Adipose tissue (tissue), 3 donors: ENCODE data around the gene DCLK2. TPM values are rescaled to one million over a fixed set of nuclear protein-coding genes. Genes with fewer than 3 reads are reported as not detected.
A peak's percentile ranks its signal among the peaks of the same experiment; 100 is the strongest.

Experiments
- H3K27ac ChIP-seq: one replicate; pipeline ENCODE4 v1.5.1; 2013; ENCODE audit warnings: low read depth, low read length
- WGBS, 3 donors: extraction: QIAGEN DNeasy Blood & Tissue Kit; methylation state at CpG; one replicate each; pipeline ENCODE4 v1.1.7; 2013; 5-methylcytosine and 5-hydroxymethylcytosine counted together
- polyA plus RNA-seq, 3 donors: library from polyadenylated mRNA; stranded (reverse); fragments of 200-250 nt; gene quantifications; one replicate each; pipeline ENCODE4 v1.2.3, GENCODE V29; 2013
- donor health status: healthy with polysubstance abuse.
- donor health status: Bipolar disorder and iron deficiency.
- donor health status: healthy.

DCLK2 gene
- polyA plus RNA-seq: 1 to 10 TPM in 2 of 3 donors, under 1 TPM in 1; 0.93 to 3.7 (median 2.3) TPM

DNA sequence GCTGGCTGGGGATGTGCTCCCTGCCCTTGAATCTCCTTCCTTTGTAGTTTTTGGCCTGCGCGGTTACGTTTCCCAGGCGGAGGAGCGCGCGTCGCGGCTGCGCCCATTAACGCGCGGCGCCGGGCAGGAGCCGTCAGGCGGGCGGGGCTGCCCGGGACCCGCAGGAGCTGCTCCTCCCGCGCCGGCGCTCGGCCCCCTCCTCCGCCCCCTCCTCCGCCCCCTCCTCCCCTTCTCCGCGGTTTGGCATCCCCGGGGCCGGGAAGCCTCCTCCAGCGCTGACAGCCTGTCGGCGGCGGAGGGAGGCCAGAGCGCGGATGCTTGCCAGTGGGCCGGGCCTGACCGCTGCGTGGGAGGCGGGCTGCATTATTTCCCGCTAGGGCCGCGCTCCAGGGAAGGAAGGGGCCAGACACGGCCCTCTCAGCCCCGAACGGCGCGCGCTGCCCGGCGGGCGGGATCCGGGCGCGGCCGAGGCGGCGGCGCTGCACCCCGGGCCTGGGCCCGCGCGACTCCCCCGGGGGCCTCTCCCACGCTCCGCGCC, at the start of gene DCLK2:
TSS of gene DCLK2 (plus strand) at position 405 of the 538 bp plus-strand sequence. CDS start 583 bp downstream, outside the sequence.
- peak within 1 kb of the TSS; percentile 80 for H3K27ac ChIP-seq
- WGBS, 3 donors: 0 to 1% (median 0%) methylated on average over 48 to 68 of the region's 68 CpGs

DNA sequence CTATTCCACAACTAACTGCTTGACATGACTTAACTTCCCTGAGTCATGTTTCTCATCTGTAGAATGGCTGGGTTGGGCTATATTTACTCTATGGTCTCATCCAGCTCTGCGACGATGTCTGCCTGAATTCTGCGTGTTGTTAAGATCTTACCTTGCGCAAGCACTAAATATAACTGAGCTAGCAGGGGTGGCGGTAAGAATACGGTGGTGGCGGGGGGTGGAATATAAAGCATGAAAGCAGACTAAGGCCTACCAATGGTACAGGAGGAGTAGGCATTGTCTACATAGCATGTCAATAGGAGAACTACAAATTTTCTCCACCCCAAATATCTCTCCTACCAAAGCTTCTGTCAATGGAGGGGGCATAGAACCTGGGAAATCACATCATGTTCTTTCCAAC, 45.7 kb upstream of the DCLK2 start:
- H3K27ac ChIP-seq: no peak overlapping the region
- WGBS, 3 donors: 82 to 99% (median 92%) methylated on average over 7 of the region's 7 CpGs

DNA sequence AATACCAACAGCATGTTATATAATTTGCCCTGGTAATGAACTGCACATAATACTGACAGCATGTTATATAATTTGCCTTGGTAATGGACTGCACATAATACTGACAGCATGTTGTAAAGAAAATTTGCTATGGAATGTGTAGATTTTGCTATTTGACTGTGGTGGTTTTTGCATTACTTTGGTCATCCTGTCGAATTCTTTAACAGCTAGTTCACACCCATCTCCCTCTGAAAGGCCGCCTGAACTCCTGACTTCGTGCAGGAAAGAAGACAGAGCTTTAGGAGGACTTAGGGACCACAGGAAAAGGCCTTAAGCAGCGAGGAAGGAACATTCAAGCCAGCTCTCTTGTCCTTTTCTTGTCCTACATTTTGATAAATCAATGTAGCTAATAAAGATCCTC, 45.2 kb upstream of the DCLK2 start:
- WGBS, 3 donors: 65 to 77% (median 74%) methylated on average over 4 of the region's 4 CpGs
- H3K27ac ChIP-seq: no peak overlapping the region

DNA sequence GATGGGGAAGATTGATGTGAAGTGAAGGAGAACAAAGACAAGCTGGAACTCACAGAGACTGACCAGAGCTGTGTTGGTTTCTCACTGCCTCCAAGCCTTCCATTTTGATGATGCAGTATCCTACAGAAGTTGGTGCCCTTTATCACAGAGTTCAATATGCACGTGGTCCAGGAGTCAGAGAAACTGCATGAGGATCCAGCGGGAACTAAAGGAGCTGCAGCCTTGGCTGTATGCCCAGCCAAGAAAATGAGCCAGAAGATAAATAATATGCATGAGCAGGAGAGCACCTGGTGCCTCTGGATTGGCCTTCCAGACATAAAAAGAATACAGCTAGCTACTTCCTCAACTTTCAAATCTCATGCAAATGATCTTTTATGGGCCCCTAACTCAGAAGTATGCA, 44.3 kb upstream of the DCLK2 start:
- WGBS, 3 donors: 4 to 44% (median 36%) methylated on average over 2 of the region's 2 CpGs
- no peak overlapping the region for H3K27ac ChIP-seq

DNA sequence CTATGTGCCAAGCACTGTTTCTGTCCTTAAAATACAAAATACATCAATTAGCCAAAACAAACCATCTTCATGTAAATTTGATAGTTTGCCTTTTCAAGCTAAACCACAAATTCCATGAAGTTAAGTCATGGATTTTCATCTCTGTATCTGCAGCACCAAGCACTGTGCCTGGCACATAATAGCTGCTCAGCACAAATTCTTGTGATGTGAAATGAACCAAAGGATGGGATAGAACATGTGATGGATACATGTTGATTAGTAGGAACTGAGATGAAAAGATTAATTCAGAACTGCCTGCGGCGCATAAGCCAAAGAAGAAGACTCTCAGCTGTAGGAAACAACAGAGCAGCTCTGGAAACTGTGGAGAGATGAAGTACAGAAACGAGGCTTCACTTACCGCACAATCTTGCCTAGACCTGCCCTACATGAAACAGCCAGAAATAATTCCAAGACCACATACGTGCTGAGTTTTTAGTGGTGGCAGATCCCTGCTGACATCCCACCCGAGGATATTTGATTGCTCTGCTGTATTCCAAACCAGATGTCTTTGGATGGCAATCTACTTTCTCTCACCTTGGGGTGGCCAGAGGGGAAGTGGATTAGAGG, 40.9 kb upstream of the DCLK2 start:
- 71 to 76% (median 73%) methylated on average over 6 of the region's 6 CpGs for WGBS, 3 donors
- no peak overlapping the region for H3K27ac ChIP-seq

DNA sequence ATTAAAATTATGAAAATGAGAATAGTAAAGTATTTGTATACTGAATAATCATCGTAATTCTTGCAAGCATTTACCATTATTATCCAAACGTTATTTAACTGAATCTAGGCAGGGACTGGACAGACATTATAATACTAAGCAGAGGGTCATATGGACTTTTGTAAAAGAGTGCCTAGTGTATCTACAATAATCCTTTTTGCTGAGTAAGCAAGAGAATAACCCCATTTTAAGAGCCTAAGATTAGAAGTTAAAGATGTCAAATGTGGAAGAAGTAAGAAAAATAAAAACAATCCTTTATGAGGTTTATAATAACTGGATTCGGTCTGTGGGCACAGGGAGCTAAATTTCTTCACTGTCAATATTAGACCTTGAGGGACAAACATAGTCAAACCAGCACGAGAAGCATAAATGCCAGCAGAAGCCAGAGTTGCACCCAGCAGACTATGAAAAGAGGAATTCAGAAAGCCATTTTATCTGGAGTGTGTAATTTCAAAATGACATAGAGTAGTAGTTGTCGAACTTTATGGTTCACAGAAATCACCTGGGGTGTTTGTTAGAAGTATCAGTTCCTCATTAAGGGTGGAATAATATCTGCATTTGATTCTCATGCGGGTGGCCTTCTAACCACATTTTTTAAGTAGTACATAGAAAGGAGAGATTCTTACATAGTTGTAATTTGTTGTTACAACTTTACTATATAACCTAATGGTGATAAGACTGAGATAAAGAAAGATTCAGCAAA, 39.7 kb upstream of the DCLK2 start:
- H3K27ac ChIP-seq: no peak overlapping the region
- WGBS, 3 donors: 80 to 84% (median 82%) methylated on average over 6 of the region's 6 CpGs

DNA sequence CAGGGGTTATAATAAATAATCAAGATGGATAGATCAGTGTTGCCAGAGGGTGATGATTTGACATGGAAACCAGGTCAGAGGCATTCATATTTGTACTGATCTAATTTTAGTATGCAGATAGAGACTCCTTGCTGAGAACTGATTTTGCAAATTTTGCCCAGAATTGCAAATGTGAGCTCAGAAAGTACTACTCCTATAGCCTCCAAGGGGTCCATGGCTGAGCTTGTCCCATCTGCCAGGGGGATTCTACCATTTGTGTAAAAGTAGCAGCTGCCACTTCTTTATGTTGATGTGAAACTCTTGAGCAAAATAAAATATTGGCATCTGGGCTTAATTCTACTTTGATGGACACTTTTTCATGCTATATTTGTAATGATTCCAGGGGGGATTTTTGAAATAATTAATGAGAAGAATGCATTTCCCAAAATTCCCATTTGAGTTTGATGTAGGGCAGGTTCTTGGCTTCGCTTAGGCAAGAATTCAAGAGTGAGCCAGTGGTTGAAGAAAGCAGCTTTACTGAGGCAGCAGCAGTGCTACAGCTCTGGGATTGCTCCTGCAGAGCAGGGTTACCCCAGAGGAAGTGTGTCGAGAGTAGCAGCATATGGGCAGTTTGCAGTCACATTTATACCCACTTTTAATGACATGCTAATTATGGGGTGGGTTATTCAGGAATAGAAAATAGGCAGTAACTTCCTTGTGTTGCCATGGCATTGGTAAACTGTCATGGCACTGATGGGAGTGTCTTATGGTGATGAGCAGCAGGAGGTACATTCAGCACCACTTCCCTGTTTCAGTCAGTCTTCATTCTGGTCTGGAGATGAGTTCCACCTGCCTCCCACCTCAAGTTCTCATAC, 38.7 kb upstream of the DCLK2 start:
- no peak overlapping the region for H3K27ac ChIP-seq
- 61 to 76% (median 68%) methylated on average over 2 of the region's 2 CpGs for WGBS, 3 donors

DNA sequence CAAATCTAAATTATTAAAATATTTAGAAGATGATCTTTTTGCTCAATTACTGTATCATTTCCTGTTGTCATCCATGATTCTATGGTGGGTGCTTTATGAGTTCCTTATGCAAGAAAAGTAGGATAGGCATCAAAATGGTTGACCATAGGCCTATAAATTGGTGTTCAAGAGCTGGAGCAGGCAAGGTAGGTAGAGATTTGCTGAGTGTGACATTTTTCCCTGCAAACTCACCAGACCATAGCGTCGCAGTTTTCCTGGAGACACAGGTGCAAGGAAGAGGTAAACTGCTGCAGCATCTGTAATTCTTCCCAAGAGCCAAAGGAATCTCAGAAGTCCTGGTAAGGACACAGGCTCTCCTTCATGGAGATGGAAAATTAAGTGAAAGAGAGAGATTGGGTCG, 33.7 kb upstream of the DCLK2 start:
- H3K27ac ChIP-seq: no peak overlapping the region
- 75 to 92% (median 90%) methylated on average over 3 of the region's 3 CpGs for WGBS, 3 donors

DNA sequence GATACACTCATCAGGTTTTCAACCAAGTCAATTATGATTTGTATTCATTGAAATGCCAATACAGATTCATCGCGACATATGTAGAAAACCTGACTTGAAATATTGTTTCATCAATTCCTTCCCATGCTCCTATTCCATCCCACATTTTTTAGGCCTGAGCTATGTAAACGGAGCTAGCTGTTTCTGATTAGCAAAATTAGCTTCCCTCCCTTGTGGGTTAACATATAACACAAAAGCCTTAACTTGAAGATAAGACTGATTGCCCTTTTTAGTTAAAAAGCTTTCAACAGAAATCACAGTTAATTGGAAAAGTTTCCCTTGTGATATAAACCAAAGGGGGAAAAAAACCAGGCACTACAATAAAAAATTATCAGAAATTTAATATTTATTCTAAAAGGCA, 32.8 kb upstream of the DCLK2 start:
- no peak overlapping the region for H3K27ac ChIP-seq
- WGBS, 3 donors: 64 to 89% (median 83%) methylated on average over 3 of the region's 3 CpGs

DNA sequence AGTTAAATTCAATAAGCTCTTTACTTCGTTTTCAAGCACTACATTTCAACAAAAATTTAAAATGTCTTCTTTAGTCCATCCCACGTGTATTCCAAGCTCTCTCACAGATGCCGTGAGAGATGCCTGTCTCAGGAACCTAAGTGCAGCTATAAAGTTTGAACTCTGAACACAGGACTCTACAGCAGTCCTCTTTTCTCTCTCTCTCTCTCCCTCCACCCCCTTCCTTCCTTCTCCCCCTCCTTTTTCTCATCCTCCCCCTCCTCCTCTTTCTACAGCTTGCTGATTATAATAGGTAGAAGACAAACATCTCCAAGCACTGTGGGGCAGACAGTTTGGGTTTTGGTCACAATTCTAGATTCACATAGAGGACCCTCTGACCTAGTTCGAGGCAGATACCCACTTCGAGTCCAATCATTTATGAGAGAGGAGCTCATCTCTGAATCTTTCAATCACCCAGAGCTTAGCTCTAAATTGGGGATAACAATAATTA, 31.5 kb upstream of the DCLK2 start:
- no peak overlapping the region for H3K27ac ChIP-seq
- 67 to 74% (median 69%) methylated on average over 5 of the region's 5 CpGs for WGBS, 3 donors

DNA sequence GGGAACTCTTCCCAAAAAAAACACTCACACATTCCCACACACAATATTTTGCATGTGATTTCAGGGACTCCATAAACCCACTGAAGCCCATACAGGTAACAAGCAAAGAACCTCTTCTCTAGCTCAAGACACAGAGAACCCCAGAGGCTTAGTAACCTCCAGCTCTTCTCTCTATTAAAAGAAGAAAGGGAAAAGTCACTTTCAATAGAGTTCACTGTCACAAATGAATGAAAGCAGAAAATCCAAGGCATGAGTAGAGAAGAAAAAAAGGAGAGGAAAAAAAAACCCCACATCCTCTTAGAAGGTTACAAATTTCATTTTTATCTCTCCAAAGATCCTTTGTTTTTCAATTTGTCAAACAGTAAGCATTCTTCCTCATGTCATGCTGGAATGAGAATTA, 30.7 kb upstream of the DCLK2 start:
- H3K27ac ChIP-seq: no peak overlapping the region

DNA sequence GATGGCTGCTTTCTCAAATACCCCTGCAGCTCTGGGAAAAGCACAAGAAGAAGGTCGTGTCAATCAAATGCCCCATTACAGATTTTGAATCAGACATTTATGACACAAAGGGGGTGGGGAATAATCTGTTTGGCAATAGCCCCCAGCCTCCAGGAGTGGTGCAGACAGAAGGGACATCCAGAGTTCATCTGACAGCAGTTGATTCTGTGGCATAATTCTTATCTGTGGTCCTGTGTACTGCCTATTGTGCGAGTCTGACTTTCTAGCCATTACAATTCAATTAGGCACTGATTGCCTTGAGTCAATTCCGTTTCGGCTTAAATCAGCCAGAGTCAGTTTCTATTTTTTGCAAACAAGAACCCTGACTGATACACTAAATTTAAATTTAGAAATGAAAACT, 28.6 kb upstream of the DCLK2 start:
- H3K27ac ChIP-seq: no peak overlapping the region
- WGBS, 3 donors: 85 to 90% (median 88%) methylated on average over 4 of the region's 4 CpGs

DNA sequence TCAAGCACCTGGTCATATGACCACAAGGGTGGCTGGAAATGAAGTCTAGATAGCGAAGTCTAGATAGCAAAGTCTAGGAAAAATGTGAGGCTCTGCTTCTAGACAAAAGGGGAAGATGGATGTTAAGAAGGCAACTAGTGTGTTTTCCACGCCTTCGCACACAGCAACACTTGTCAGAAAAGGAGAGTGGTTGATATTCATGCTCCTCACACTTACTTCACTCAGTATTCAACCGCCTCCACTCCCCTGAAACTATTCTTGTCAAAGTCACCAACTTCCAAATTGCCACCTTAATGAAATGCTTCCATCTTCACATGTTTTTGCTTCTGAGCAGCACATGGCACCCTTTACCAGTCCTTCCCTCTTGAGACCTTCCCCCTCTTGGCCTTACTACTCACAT, 27.7 kb upstream of the DCLK2 start:
- WGBS, 3 donors: 96 to 98% (median 98%) methylated on average over 4 of the region's 4 CpGs
- H3K27ac ChIP-seq: no peak overlapping the region

DNA sequence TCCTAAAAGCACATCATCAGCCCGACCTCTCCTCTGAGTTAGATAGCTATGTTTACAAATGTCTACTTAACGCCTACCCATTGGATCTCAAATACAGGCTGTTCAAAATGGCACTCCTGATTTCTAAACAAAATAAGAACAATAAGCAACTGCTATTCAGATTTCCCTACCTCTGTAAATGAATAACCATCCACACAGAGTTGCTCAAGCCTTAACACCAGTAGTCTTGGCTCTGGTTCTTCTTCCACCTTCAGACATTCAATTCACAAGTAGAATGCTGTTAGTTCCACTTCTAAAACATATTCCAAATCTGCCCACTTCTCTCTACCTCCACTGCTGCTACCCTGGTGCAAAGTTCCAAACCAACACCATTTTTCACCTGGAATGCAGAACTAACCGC, 27.1 kb upstream of the DCLK2 start:
- H3K27ac ChIP-seq: no peak overlapping the region
- 82 to 90% (median 87%) methylated on average over 3 of the region's 3 CpGs for WGBS, 3 donors

DNA sequence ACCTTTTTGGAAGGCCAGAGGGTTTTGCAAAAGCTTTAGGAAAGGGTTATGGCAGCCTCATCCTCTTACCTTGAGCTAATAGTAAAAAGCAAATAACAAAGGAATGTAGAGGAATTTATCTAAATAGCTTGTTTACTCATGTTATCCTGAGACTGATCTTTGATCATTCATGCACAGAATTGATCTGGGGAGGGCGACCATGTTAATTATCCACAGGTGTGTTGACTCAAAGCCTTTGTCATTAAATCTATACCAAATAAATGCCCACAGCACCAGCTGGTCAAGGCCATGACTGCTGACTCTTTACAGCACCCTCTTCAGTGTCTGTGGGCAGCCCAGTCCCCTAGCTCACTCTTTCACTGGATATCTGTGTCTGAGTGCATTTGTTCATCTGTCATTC, 22.8 kb upstream of the DCLK2 start:
- WGBS, 3 donors: 50 to 87% (median 80%) methylated on average over 1 of the region's 1 CpG
- H3K27ac ChIP-seq: no peak overlapping the region

DNA sequence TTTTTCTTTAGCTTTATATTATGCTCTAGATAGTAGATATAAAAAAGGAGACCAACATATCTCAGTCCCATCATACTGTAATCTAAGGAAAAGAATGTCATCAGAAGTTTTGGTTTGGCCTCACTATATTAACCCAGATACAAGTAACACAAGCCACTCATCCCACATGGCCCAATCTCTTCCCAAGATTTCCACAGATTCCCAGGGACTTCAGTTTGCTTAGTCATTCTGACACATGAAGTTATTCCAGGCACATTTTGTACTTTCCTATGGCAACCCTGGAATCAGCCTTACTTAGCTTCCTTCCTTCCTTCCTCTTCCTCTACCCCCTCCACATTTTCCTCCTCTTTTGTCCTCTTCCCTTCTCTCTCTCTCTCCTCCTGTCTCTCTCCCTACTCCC, 21.7 kb upstream of the DCLK2 start:
- H3K27ac ChIP-seq: no peak overlapping the region

DNA sequence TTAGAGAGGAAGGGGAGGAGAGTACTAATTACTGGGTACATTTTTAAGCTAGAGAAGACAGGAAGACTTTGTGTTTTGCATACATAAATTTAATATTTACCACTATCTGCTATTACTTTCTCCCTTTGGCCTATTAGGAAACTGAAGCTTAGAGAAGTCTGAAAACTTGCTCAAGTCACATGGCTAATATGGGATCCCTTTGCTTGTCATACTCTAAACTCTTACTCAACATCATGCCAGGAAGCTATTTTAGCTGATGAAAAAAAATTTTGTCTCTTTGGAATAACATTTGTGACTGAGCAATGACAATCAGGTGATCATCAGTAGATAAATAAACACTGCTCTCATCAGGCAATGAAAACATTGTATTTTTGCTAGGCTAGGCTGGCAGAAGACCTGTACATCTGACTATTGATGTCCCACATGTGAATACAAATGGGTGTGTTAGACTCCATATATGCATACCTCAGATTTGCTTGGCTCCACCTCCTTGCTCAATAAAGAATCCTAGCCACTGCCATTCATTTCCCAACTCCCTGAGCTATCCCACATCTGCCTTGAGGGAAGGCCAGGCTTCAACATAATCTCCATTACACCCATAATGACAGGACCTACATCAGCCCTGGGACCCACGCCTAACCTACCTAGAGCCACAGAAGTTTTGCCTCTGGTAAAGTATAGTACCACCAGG, 17.0 kb upstream of the DCLK2 start:
- WGBS, 3 donors: 48 to 95% (median 85%) methylated on average over 1 of the region's 1 CpG
- H3K27ac ChIP-seq: no peak overlapping the region

DNA sequence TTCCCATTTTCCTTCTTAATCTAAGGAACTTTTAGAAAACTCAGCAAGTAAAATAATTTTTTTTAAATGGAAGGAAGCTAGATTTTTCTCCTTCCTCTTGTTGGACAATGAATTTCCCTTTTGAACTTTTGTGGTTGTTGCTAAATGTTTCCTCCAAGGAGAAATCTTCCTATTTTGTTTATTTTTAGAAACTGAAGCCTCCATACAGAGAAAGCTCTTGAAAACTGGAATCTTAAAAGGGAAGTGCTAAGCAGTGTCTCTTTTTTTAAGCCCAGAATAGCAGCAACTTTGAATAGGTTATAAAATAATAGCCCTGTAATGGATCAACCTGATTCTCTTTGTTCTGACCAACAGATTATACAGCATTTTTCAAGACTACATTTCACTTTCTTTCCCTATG, 15.1 kb upstream of the DCLK2 start:
- no peak overlapping the region for H3K27ac ChIP-seq

DNA sequence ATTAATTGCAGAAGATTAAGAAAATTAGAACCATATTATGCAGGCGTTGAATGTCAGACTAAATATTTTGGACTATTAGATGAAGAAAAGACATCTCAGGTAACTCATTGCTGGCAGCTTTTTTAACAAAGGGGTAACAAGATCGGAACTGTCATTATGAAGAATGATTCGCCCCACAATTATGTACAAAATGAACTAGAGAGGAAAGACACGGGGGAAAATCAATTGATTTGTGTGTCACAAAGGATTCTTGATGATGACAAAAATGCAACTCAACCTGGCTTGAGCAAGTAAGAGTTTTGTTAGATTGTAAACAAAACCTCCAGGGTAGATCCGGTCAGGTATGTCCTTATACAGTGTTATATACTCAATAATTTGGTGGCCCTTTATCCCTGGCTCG, 12.5 kb upstream of the DCLK2 start:
- 69 to 95% (median 93%) methylated on average over 6 of the region's 6 CpGs for WGBS, 3 donors
- no peak overlapping the region for H3K27ac ChIP-seq
